ENCODE measurements around the gene CIRBP.
A peak's percentile ranks its signal among the peaks of the same experiment; 100 is the strongest.

Gene CIRBP

DNA sequence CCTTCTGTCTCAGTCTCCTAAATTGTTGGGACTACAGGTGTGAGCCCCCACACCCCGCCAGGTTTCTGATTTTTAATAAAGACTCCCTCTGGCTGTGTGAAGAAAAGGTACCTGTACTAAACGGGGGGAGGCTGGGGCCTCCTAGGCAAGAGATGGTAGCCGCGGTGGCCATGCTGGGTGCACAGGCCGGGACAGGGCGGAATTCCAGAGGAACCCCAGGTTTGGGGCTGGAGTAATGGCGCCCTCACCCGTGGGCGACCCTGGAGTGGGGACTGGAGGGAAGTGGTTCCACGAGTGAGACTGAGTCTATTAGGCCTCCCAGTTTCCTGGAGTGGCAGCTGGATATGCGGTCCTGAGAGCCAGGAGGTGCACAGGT, 29.7 kb upstream of the CIRBP start:
- Histone ChIP-seq H3K4me1 (ENCODE audit: control insufficient read depth, low read length) (peaks cover 49% of the 10 kb centered on the region), H3K27ac (ENCODE audit: low read depth, low read length) (no peak overlapping the region), H3K4me3 (ENCODE audit: low read length) (peak overlapping the region; percentile 95; the same call in 1 of the 2 replicates)

DNA sequence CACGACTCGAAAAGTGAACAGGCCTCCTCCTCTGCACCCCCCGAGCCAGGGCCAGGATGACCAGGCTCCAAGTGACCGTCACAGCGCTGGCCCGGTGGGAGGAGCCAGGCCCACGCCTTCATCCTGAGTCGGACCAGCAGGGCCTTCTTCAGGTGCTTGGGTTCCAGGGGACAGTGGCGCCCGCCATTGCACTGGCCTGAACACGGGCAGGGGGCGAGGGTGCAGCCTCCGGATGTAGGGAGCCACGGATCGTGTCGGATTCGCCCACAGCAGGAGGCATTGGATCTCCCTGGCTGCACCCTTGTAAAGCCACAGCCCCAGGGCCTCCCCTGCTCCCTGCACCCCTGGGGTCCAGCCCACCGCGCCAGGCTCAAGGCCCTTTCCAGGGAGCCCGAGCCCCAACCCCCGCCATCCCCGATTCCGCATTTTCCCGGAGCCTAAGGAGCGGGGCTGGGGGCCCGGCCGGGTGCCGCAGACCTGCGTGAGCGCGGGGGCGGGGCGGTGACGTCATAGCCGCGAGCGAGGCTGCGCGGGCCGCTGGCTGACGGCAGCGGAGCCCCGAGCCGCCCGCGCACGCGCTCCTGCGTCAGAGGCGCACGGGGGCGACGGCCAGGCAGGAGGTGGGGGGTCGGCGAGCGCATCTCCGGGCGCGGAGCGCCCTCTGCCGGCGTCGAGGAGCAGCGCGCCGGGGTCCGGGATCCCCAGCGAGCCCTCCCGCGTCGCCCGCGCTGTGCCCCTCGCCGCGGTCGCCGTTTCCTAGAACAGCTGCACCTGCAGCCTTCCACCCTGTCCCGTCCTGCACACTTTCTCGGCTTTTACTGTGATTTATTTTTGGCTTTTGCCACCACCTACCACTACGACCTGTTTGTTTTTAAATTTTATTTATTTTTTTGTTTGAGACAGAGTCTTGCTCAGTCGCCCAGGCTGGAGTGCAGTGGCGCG, 29.1 kb upstream of the CIRBP start:
- Histone ChIP-seq H3K27me3 (ENCODE audit: control insufficient read depth, low read length) (peaks cover 35% of the 10 kb centered on the region), H3K36me3 (ENCODE audit: control insufficient read depth, low read length) (peaks cover 22% of the 10 kb centered on the region), H3K4me1 (ENCODE audit: control insufficient read depth, low read length) (peaks cover 55% of the 10 kb centered on the region), H3K9me3 (ENCODE audit: control insufficient read depth, insufficient read depth, low read length) (no peaks in the 10 kb centered on the region), H3K27ac (ENCODE audit: low read depth, low read length) (0 out of 2 replicates have a peak overlapping the region, but pooled peaks have one; percentile 13), H3K79me2 (ENCODE audit: control insufficient read depth, low read length) (peaks cover 38% of the 10 kb centered on the region), H3F3A (ENCODE audit: control insufficient read depth, insufficient read depth) (peaks cover 19% of the 10 kb centered on the region), H3K9me2 (replicated peaks; ENCODE audit: control insufficient read depth, low read length) (no peaks in the 10 kb centered on the region), H3K4me3 (ENCODE audit: low read length) (peak overlapping the region; percentile 95), H4K20me1 (ENCODE audit: control insufficient read depth, insufficient read depth, low read depth, low read length) (no peaks in the 10 kb centered on the region), H3K4me2 (ENCODE audit: low read length) (peak overlapping the region; percentile 99)
- TF ChIP-seq EZH2phosphoT487 (IDR thresholded peaks at IDR 0.05; ENCODE audit: borderline replicate concordance, low read length): no peak
- TF ChIP-seq, protein P1, sequence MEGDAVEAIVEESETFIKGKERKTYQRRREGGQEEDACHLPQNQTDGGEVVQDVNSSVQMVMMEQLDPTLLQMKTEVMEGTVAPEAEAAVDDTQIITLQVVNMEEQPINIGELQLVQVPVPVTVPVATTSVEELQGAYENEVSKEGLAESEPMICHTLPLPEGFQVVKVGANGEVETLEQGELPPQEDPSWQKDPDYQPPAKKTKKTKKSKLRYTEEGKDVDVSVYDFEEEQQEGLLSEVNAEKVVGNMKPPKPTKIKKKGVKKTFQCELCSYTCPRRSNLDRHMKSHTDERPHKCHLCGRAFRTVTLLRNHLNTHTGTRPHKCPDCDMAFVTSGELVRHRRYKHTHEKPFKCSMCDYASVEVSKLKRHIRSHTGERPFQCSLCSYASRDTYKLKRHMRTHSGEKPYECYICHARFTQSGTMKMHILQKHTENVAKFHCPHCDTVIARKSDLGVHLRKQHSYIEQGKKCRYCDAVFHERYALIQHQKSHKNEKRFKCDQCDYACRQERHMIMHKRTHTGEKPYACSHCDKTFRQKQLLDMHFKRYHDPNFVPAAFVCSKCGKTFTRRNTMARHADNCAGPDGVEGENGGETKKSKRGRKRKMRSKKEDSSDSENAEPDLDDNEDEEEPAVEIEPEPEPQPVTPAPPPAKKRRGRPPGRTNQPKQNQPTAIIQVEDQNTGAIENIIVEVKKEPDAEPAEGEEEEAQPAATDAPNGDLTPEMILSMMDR (IDR thresholded peaks at IDR 0.05; ENCODE audit: low read depth, low read length, poor library complexity, severe bottlenecking): peak; percentile 69

More for the DNA sequence above, 29.7 kb upstream of the CIRBP start:
- Histone ChIP-seq H3K79me2 (ENCODE audit: control insufficient read depth, low read length) (peaks cover 32% of the 10 kb centered on the region), H3K4me2 (ENCODE audit: low read length) (peak overlapping the region; percentile 99), H3F3A (ENCODE audit: control insufficient read depth, insufficient read depth) (peaks cover 19% of the 10 kb centered on the region), H3K36me3 (ENCODE audit: control insufficient read depth, low read length) (peaks cover 16% of the 10 kb centered on the region), H3K9me2 (replicated peaks; ENCODE audit: control insufficient read depth, low read length) (no peaks in the 10 kb centered on the region), H3K27me3 (ENCODE audit: control insufficient read depth, low read length) (peaks cover 35% of the 10 kb centered on the region), H3K9me3 (ENCODE audit: control insufficient read depth, insufficient read depth, low read length) (no peaks in the 10 kb centered on the region), H4K20me1 (ENCODE audit: control insufficient read depth, insufficient read depth, low read depth, low read length) (no peaks in the 10 kb centered on the region)
- no peak for TF ChIP-seq EZH2phosphoT487 (IDR thresholded peaks at IDR 0.05; ENCODE audit: borderline replicate concordance, low read length)
- TF ChIP-seq, protein P1 (IDR thresholded peaks at IDR 0.05; ENCODE audit: low read depth, low read length, poor library complexity, severe bottlenecking): no peak

DNA sequence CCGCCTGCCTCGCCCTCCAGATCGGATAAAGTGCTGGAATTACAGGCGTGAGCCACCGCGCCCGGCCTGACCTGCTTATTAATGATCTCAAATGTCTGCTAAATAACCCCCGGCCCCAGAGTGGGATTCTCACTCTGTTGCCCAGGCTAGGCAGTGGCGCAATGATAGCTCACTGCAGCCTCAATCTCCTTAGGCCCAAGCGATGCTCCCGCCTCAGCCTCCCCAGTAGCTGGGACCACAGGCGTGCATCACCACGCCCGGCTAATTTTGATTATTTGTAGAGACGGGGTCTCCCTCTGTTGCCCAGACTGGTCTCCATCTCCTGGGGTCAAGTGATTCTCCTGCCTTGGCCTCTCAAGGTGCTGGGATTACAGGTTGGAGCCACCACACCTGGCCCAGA, 28.2 kb upstream of the CIRBP start:
- Histone ChIP-seq H3K4me1 (ENCODE audit: control insufficient read depth, low read length) (peaks cover 59% of the 10 kb centered on the region), H3K9me3 (ENCODE audit: control insufficient read depth, insufficient read depth, low read length) (no peaks in the 10 kb centered on the region), H3K4me3 (ENCODE audit: low read length) (peak overlapping the region; percentile 95), H3K27ac (ENCODE audit: low read depth, low read length) (peak overlapping the region; percentile 45), H4K20me1 (ENCODE audit: control insufficient read depth, insufficient read depth, low read depth, low read length) (no peaks in the 10 kb centered on the region), H3F3A (ENCODE audit: control insufficient read depth, insufficient read depth) (peaks cover 19% of the 10 kb centered on the region), H3K36me3 (ENCODE audit: control insufficient read depth, low read length) (peaks cover 28% of the 10 kb centered on the region), H3K27me3 (ENCODE audit: control insufficient read depth, low read length) (peaks cover 31% of the 10 kb centered on the region), H3K4me2 (ENCODE audit: low read length) (peak overlapping the region; percentile 99), H3K79me2 (ENCODE audit: control insufficient read depth, low read length) (peaks cover 43% of the 10 kb centered on the region), H3K9me2 (replicated peaks; ENCODE audit: control insufficient read depth, low read length) (no peaks in the 10 kb centered on the region)
- TF ChIP-seq, protein P1 (IDR thresholded peaks at IDR 0.05; ENCODE audit: low read depth, low read length, poor library complexity, severe bottlenecking): no peak

Measured in DOHH2 (cell line).